IPS-18a (cell line): ENCODE data around the gene CNIH1.

Source experiments
- H3K27ac ChIP-seq: one replicate; pipeline ENCODE4 v1.5.1; 2013; ENCODE audit warnings: low read length
- H3K27me3 ChIP-seq: one replicate; pipeline ENCODE4 v1.6.1; 2013; ENCODE audit warnings: mild to moderate bottlenecking, low read length; ENCODE audit not compliant: control insufficient read depth, insufficient read depth
- H3K36me3 ChIP-seq: one replicate; pipeline ENCODE4 v1.6.1; 2013; ENCODE audit warnings: low read depth, low read length; ENCODE audit not compliant: control insufficient read depth
- H3K4me1 ChIP-seq: one replicate; pipeline ENCODE4 v1.6.1; 2013; ENCODE audit warnings: low read depth, low read length; ENCODE audit not compliant: control insufficient read depth
- H3K4me3 ChIP-seq: one replicate; pipeline ENCODE4 v1.5.1; 2013; ENCODE audit warnings: low read length
- H3K9ac ChIP-seq: one replicate; pipeline ENCODE4 v1.6.1; 2013; ENCODE audit warnings: mild to moderate bottlenecking, low read length, moderate library complexity
- H3K9me3 ChIP-seq: one replicate; pipeline ENCODE4 v1.6.1; 2013; ENCODE audit warnings: low read depth, low read length; ENCODE audit not compliant: control insufficient read depth

The CNIH1 gene

GRCh38 chr14:54440873-54441868, at the start of gene CNIH1:
TSS of gene CNIH1 (minus strand) at chr14:54441374. CDS start at chr14:54441327, 47 bp downstream.
- no peaks in the 10 kb centered on the region for H3K36me3 ChIP-seq
- peaks cover 27% of the 10 kb centered on the region for H3K4me1 ChIP-seq
- no peaks in the 10 kb centered on the region for H3K9me3 ChIP-seq
- no peaks in the 10 kb centered on the region for H3K27me3 ChIP-seq
- peak within 1 kb of the TSS; percentile 65 for H3K27ac ChIP-seq
- H3K9ac ChIP-seq, result peak within 1 kb of the TSS; percentile 81
- H3K4me3 ChIP-seq, result peak within 1 kb of the TSS; percentile 80

- H3K4me1 ChIP-seq, result peaks cover 14% of the 10 kb centered on the region
- no peak overlapping the region for H3K27ac ChIP-seq
- no peaks in the 10 kb centered on the region for H3K27me3 ChIP-seq
Measured at GRCh38 chr14:54490445-54491175, 49.4 kb upstream of the CNIH1 start.

GRCh38 chr14:54489731-54490444, 48.7 kb upstream of the CNIH1 start:
- Histone ChIP-seq H3K4me3 (peak overlapping the region; percentile 96), H3K36me3 (no peaks in the 10 kb centered on the region), H3K4me1 (peaks cover 14% of the 10 kb centered on the region), H3K27me3 (no peaks in the 10 kb centered on the region), H3K9me3 (no peaks in the 10 kb centered on the region), H3K9ac (peak overlapping the region; percentile 89), H3K27ac (no peak overlapping the region)

More at GRCh38 chr14:54490445-54491175, 49.4 kb upstream of the CNIH1 start:
- Histone ChIP-seq H3K4me3 (no peak overlapping the region), H3K36me3 (no peaks in the 10 kb centered on the region), H3K9ac (no peak overlapping the region), H3K9me3 (no peaks in the 10 kb centered on the region)

- Histone ChIP-seq H3K9me3 (no peaks in the 10 kb centered on the region), H3K36me3 (no peaks in the 10 kb centered on the region), H3K27ac (peak overlapping the region; percentile 67), H3K4me3 (peak overlapping the region; percentile 96), H3K4me1 (peaks cover 14% of the 10 kb centered on the region), H3K9ac (peak overlapping the region; percentile 89), H3K27me3 (no peaks in the 10 kb centered on the region)
Measured at GRCh38 chr14:54489318-54489683, 48.1 kb upstream of the CNIH1 start.

- H3K9ac ChIP-seq, result peak within 1 kb of the TSS; percentile 89
- peaks cover 14% of the 10 kb centered on the region for H3K4me1 ChIP-seq
- H3K27me3 ChIP-seq, result no peaks in the 10 kb centered on the region
- H3K4me3 ChIP-seq, result peak within 1 kb of the TSS; percentile 96
- H3K36me3 ChIP-seq, result no peaks in the 10 kb centered on the region
- no peaks in the 10 kb centered on the region for H3K9me3 ChIP-seq
- H3K27ac ChIP-seq, result peak within 1 kb of the TSS; percentile 67
Measured at GRCh38 chr14:54488646-54489317, 47.6 kb upstream of the CNIH1 start, which contains the start of gene GMFB. TSS of gene GMFB (minus strand) at chr14:54488980. CDS start at chr14:54488927, 53 bp downstream.

- no peaks in the 10 kb centered on the region for H3K9me3 ChIP-seq
- H3K27me3 ChIP-seq, result no peaks in the 10 kb centered on the region
- H3K36me3 ChIP-seq, result peaks cover 5% of the 10 kb centered on the region
- peak overlapping the region; percentile 89 for H3K9ac ChIP-seq
- H3K27ac ChIP-seq, result peak overlapping the region; percentile 14
- H3K4me3 ChIP-seq, result peak overlapping the region; percentile 96
- peaks cover 14% of the 10 kb centered on the region for H3K4me1 ChIP-seq
Measured at GRCh38 chr14:54488318-54488645, 47.1 kb upstream of the CNIH1 start.

- Histone ChIP-seq H3K4me3 (peak overlapping the region; percentile 96), H3K36me3 (peaks cover 10% of the 10 kb centered on the region), H3K4me1 (peaks cover 10% of the 10 kb centered on the region), H3K27ac (peak overlapping the region; percentile 14), H3K9me3 (no peaks in the 10 kb centered on the region), H3K27me3 (no peaks in the 10 kb centered on the region), H3K9ac (peak overlapping the region; percentile 89)
Measured at GRCh38 chr14:54487771-54488170, 46.6 kb upstream of the CNIH1 start.

- Histone ChIP-seq H3K4me3 (no peak overlapping the region), H3K4me1 (peaks cover 10% of the 10 kb centered on the region), H3K9me3 (no peaks in the 10 kb centered on the region), H3K27me3 (no peaks in the 10 kb centered on the region), H3K9ac (no peak overlapping the region), H3K36me3 (peaks cover 19% of the 10 kb centered on the region), H3K27ac (no peak overlapping the region)
Measured at GRCh38 chr14:54486685-54487084, 45.5 kb upstream of the CNIH1 start.

GRCh38 chr14:54483846-54484245, 42.7 kb upstream of the CNIH1 start:
- H3K4me1 ChIP-seq, result peaks cover 6% of the 10 kb centered on the region

GRCh38 chr14:54483073-54483745, 42.0 kb upstream of the CNIH1 start:
- Histone ChIP-seq H3K4me1 (peaks cover 6% of the 10 kb centered on the region), H3K4me3 (no peak overlapping the region), H3K27ac (no peak overlapping the region), H3K9ac (no peak overlapping the region), H3K27me3 (no peaks in the 10 kb centered on the region), H3K36me3 (peaks cover 41% of the 10 kb centered on the region), H3K9me3 (no peaks in the 10 kb centered on the region)

More at GRCh38 chr14:54483846-54484245, 42.7 kb upstream of the CNIH1 start:
- Histone ChIP-seq H3K36me3 (peaks cover 38% of the 10 kb centered on the region), H3K4me3 (no peak overlapping the region), H3K27ac (no peak overlapping the region), H3K27me3 (no peaks in the 10 kb centered on the region), H3K9ac (no peak overlapping the region), H3K9me3 (no peaks in the 10 kb centered on the region)
